GM21529 (cell line): ENCODE measurements around the gene TATDN3.
"Not testable (repeated sequence)": the region's sequence is repeated elsewhere in the genome, so short reads cannot be mapped to it uniquely, and the experiment has no call there.

Experiments used
- ATAC-seq: cut with Tn5 transposase; IDR thresholded peaks from one replicate; pipeline ENCODE4 v1.9.1; 2021; ENCODE audit not compliant: unreplicated experiment

The TATDN3 gene, protein sequence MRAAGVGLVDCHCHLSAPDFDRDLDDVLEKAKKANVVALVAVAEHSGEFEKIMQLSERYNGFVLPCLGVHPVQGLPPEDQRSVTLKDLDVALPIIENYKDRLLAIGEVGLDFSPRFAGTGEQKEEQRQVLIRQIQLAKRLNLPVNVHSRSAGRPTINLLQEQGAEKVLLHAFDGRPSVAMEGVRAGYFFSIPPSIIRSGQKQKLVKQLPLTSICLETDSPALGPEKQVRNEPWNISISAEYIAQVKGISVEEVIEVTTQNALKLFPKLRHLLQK

DNA sequence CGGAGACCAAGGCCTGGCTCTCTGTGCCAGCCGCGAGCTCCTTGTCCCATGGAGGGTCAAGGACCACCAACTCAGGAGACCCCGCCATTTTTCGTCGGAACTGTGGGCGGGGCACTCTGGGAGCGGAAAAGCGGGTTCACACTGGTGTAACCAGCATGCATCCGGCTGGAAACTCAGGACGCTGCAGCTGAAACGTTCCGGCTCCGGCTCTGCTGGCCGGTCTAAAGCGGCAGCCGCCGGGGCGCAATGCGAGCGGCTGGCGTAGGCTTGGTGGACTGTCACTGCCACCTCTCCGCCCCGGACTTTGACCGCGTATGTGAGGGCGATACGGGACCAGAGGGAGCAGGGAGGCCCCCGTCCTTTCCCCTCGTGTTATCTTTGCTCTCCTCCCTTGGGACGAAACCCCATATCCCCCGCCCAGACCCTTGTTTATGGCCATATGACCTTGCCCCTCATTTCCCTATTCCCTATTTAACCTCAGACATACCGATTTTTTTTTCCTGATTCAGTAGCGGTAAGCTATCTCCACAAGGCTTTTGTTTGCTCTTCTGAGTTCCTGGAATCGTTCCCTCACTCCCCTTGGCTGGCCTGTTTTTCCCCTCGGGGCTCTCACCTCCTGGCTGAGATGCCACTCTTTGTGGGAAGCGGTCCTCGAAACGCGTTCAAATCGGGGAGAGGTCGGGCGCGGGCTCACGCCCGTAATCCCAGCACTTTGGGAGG, at the start of gene TATDN3, which contains the start of gene NSL1:
TSS of gene TATDN3 (plus strand) at position 219 of the 720 bp plus-strand sequence. CDS start at position 247, 28 bp downstream.
TSS of gene NSL1 (minus strand) at position 102 of the 720 bp plus-strand sequence. CDS start at position 88, 14 bp downstream.
- ATAC-seq: peak; percentile 57

DNA sequence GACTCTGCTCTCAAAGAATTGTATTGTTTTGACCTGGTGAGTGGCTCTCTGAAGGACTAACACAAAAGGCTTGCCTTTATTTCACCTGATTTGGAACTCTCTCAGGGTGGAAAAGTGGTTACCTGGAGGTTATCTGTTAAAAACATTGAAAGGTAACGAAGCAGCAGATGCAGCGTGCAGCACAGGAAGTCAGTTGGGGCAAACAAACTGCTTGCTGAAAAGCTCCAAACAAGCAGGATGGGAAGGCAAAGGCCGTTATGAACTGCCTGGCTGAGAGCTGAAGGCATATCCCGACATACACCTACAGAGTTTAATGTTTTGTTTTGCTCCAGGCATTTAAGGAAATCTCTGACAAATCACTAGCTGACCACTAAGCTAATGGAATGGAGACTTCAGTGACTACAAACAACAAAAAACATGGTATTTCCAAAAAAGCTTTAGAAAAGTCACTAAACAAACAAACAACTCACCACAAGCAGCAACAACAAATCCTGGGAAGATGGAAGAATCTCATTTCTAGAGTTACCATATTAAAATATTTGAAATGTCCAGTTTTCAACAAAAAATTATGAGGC, 47.7 kb upstream of the TATDN3 start:
- ATAC-seq: no peak

DNA sequence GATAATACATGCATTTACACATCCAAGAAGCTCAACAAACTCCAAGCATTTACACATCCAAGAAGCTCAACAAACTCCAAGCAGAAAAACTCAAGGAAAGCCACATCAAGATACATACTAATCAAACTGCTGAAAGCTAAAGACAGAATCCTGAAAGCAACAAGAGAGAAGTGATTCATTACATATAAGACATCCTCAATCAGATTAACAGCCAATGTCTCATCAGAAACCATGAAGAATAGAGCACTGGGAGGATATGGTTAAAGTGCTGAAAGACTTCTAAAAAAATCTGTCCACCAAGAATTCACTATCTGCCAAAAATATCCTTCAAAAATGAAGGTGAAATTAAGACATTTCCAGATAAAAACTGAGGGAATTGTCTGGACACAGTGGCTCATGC, 46.4 kb upstream of the TATDN3 start:
- ATAC-seq: no peak

DNA sequence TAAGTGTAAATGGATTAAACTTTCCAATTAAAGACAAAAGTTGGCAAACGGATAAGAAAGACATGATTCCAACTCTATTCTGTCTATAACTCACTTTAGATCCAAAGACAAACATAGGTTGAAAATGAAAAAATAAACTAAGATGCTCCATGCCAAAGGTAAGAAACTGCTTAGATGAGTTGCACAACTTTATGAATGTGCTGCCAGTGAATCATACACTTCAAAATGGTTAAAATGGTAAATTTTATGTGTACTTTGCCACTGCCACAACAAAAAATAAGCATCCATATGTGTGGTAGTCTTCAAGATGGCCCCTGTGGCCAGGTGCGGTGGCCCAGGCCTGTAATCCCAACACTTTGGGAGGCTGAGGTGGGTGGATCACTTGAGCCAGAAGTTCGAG, 45.1 kb upstream of the TATDN3 start:
- no peak for ATAC-seq

DNA sequence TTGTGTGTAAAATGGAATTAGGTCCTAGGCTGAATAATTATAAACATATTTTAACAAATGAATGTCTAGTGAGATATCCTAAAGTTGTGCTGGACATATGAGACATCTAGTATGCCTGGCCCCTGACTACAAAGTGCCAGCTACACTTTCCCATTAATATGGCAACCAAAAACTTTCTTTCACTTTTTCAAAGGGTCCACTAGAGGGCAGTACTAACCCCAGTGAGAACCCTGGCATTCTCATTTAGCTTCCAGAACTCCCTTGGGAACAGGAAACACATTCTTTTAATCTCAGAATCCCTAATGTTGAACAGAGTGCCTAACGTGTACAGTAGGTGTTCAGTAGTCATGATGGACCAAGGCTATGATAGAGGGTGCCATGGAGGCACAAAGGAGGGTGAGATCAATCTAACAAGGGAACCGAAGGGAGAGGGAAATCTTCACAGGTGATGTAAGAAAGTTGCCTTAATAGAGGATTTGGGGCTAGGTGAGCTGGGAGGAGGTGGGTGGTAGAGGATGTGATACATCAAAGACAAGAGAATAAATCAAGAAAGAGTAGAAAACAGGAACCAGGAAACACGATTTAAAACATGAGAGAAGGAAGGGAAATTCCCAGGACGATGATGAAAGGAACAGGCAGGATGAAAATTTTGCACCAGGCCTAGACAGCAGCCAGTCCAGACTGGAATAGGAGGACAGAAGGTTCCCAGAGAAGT, 41.7 kb upstream of the TATDN3 start:
- ATAC-seq: peak; percentile 30

DNA sequence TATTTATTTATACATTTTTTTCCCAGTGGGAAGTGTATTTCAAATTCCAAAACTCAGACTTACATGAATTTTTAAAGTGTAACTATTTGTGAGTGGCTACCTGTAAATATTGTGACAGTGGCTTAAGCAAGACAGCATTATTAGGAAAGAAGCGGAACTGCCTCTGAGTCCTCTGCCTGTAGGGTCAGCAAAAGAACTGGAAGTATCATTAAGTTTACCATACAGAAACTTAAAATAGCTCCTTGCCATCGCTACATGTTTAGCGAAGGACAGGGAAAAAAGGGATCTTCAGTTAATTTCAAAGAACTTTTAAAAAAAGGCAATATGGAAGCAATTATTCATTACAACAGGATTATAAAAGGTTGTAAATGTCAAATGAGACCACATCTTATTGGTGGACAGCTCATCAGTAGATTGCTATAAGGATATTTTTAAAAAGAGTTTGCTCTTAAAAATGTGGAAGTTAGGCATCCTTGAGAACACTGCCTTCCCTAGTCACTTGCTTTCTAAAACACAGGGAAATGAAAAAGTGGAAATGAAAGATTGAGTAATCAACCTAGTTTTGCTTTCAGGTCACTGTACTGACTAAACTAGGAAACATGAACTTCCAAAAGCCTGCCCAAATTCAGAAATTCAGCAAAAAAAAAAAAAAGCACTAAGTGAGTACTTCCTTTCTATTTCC, 39.3 kb upstream of the TATDN3 start:
- peak; percentile 45 for ATAC-seq

DNA sequence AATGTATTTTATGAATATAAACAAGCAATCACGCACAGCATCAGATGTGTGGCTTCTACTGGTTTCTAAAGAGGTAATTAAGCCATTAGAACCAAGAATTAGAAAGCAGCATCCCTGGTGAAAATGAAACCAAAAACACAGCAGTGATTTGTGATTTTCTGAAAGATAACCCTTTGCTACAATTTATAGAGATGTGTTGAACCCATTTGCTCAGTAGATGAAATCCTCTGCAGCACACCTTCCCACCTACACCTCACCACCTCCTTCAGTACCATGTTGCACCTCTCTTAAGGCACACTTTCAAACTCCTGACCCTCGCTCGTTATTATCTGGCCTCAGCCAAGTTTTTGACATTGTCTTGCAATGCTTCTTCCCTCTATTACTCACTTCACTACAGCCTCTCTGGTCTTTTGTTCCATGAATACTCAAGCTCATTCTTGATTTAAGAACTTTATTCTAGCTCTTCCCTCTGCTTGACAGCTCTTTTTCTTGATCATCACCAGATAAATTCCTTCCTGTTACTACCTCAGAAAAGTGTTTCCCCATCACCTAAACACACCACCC, 38.7 kb upstream of the TATDN3 start:
- ATAC-seq: peak; percentile 32

DNA sequence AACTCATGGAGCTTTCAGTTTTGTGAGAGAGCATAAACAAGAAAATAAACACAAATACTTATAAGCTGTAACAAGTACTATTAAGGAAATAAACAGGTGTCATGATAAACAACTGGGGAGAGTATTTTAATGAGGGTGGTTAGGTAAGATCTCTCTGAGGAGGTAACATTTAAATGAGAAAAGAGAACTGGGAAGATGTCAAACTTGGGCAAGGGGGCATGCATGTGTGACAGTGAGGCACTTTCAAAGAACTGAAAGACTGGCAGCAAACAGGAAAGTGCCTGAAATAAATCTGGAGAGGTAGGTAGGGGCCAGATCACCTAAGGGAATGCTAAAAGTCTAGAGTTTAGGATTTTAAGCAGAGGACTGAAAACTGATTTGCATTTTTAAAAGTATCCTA, 37.9 kb upstream of the TATDN3 start:
- ATAC-seq: no peak

DNA sequence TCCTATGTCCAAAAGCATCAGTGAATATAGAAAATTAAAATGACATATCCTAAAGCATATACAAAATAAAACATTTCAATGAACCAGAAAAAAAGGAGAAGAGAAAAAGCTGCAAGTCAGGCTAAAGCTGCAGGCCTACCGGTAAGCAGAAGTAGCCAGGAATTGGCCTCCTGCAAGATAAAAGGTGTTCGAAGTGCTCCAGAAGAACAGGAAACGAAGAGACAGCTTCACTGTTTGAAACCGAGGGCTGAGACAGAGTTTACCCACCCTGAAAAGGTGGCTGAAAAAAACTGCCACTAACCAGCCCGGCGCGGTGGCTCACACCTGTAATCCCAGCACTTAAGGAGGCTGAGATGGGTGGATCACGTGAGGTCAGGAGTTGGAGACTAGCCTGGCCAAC, 37.5 kb upstream of the TATDN3 start:
- peak; percentile 51 for ATAC-seq

DNA sequence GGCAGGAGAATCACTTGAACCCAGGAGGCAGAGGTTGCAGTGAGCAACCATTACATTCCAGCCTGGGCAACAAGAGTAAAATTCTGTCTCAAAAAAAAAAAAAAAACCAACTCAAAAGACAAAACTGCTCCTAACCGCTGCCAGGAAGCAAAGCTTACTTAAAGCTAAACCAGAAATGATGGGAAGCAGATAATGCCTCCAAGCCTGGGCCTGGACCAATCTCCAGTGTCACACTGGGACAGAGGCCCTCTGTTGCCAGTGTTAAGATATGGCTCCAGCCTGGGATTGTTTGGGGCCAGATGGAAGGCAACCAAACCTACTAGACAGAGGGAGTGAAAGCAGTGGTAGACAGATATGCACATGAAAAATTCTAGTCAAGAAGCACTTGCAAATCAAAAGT, 37.0 kb upstream of the TATDN3 start:
- ATAC-seq: no peak

DNA sequence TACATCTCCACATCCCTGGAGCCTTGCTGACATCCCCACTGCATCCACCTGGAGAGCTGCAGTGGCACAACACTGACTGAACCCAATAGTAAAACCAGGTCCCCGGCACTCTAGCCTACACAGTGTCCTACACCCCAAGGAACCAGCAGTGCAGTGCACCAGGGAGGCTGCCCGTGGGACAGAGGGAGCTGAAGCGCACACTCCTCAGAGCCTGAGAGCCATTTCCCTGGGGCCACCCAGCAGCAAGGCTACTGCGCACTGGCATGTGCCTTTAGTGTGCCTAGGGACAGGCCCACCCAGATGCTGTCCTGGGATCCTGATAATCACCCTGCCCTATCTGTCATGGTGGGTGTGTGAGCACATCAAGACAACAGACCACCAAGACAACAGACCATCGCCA, 32.0 kb upstream of the TATDN3 start:
- ATAC-seq: no peak

DNA sequence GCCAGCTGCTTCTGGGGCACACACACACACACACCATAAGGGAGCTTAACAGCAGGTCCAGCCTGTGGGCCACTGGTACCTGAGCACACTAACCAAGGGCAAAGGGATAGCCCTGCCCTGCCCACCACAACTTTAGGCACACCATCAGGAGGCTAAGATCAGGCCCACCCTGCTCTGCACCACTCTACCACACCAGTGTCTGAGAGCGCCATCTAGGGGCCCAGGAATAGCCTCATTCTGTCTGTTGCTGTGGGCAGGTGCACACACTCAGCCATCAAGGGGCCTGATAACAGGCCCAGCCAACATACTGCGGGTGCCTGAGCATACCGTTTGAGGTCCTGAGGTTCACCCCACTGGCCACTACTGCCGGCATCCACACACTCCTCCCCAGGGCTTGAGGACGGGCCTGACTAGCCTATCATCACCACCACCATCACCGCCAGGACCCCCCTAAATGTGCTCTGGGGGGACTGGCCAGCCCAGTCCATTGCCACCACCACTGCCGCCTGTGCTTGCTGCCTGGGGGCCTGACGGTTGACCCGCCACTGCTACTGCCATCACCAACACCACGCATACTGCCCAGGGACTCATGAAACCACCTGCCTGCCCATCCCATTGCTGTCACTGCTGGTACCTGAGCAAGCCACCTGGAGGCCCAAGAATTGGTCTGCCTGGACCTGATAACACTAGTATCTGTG, 31.4 kb upstream of the TATDN3 start:
- no peak for ATAC-seq

DNA sequence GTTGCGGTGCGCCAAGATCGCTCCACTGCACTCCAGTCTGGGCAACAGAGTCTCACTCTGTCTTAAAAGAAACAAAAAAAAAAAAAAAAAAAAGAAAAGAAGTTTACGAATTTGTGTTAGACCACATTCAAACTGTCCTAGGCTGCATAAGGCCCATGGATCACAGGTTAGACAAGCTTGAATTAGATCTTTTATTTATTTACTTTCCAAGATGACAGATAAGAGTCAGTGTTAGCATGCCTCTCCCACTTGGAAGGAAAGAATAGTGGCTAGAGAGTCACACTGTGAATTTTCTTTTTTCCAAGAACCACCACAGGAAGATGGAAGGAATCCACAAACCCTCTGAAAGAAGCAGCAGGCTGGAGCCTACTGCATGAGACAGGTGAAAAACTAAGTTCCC, 29.5 kb upstream of the TATDN3 start:
- ATAC-seq: no peak

DNA sequence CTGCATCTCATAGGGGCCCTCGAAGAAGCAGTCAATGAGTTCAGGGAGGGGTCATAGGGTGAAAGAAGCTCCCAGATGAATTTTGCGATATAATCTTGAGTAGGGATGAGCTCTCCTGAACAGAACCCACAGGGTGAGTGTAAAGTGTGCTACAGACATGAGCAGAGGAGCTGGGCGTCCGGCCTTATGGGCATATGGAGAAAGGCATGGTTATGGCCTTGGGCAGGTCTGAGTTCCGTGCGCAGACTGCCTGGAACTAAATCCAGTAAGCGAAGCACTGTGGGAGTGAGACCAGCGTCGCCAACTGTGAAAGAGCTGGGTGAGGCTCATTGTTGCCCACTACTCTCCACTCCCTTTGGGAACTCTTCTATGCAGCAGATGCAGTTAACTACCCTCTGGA, 28.9 kb upstream of the TATDN3 start:
- ATAC-seq: no peak

DNA sequence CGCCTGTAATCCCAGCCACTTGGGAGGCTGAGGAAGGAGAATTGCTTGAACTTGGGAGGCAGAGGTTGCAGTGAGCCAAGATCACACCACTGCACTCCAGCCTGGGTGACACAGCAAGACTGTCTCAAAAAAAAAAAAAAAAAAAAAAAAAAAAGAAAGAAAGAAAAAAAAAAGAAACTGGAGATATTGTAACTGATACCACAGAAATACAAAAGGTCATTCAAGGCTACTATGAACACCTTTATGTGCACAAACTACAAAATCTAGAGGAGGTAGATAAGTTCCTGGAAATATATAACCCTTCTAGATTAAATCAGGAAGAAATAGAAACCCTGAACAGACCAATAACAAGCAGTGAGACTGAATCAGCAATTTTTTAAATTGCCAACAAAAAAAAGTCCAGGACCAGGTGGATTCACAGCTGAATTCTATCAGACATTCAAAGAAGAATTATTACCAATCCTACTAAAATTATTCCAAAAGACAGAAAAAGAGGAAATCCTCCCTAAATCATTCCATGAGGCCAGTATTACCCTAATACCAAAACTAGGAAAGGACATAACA, 26.9 kb upstream of the TATDN3 start:
- ATAC-seq: not testable (repeated sequence)

DNA sequence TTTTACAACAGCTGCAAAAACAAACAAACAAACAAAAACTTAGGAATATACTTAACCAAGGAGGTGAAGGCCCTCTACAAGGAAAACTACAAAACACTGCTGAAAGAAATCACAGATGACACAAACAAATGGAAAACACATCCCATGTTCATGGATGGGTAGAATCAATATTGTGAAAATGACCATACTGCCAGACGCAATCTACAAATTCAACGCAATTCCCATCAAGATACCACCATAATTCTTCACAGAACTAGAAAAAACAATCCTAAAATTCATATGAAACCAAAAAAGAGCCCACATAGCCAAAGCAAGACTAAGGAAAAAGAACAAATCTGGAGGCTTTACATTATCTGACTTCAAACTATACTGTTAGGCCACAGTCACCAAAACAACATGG, 24.9 kb upstream of the TATDN3 start:
- not testable (repeated sequence) for ATAC-seq

DNA sequence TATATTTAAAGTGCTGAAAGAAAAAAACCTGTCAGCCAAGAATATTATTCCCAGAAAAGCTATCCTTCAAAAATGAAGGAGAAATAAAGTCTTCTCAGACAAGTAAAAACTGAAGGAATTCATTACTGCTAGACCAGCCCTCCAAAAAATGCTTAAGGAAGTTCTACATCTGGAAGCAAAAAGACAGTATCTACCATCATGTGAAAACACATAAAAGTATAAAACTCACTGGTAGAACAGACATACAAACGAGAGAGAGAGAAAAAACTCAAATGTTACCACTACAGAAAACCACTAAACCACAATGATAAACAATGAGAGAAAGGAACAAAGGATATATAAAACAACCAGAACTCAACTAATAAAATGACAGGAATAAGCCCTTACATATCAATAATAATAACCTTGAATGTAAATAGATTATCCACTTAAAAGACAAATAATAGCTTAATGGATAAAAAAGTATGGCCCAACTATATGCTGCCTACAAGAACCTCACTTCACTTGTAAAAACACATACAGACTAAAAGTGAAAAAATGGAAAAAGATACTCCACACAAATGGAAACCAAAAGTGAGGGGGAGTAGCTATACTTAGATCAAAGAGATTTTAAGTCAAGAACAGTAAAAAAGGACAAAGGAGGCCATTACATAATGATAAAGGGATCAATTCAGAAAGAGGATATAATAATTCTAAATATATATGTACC, 22.1 kb upstream of the TATDN3 start:
- ATAC-seq: peak; percentile 72

DNA sequence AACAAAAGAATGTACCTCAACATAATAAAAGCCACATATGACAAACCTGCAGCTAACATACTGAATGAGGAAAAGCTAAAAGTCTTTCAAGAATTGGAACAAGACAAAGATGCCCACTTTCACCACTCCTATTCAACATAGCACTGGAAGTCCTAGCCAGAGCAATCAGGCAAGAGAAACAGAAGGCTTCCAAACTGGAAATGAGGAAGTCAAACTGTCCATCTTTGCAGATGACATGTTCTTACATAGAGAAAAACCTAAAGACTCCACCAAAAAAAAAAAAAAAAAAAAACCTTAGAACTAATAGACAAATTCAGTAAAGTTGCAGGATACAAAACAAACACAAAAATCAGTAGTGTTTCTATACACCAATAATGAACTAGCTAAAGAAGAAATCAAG, 20.4 kb upstream of the TATDN3 start:
- no peak for ATAC-seq

DNA sequence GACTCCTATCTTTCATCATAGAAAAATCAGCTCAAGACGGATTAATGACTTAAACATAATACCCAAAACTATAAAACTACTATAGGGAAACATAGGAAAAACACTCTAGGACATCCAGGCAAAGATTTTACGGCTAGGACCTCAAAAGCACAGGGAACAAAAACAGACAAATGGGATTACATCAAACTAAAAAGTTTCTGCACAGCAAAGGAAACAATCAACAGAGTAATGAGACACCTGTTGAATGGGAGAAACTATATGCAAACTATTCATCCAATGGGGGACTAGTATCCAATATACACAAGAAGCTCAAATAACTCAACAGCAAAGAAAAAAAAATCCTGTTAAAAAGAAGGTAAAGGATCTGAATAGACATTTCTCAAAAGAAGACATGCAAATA, 18.7 kb upstream of the TATDN3 start:
- ATAC-seq: no peak
